ENCODE measurements around the gene TRAK2.

TRAK2 gene

GRCh38 chr2:201361078-201361733 is 90.1 kb downstream of the TRAK2 start:
- no peak for DNase-seq (ENCODE audit: low spot score)

- DNase-seq (ENCODE audit: low spot score), result no peak
These were observed 91.0 kb downstream of the TRAK2 start for GRCh38 chr2:201360256-201360655.

- DNase-seq (ENCODE audit: low spot score), result no peak
These were observed 92.6 kb downstream of the TRAK2 start for GRCh38 chr2:201358684-201359083.

GRCh38 chr2:201357221-201357620 is 94.0 kb downstream of the TRAK2 start, which contains the start of gene FLACC1:
Gene FLACC1, minus strand, starts transcription at chr2:201357345. Its CDS starts 5,941 bp downstream, at chr2:201351404.
- no peak for DNase-seq (ENCODE audit: low spot score)

- no peak for DNase-seq (ENCODE audit: low spot score)
These were observed 98.1 kb downstream of the TRAK2 start for GRCh38 chr2:201353116-201353515.

GRCh38 chr2:201350879-201351278 is 100.4 kb downstream of the TRAK2 start:
- no peak for DNase-seq (ENCODE audit: low spot score)

- DNase-seq (ENCODE audit: low spot score), result no peak
These were observed 101.7 kb downstream of the TRAK2 start for GRCh38 chr2:201349601-201350000.

GRCh38 chr2:201348758-201349157 is 102.5 kb downstream of the TRAK2 start:
- no peak for DNase-seq (ENCODE audit: low spot score)

GRCh38 chr2:201347138-201347537 is 104.1 kb downstream of the TRAK2 start:
- DNase-seq (ENCODE audit: low spot score), result no peak

GRCh38 chr2:201345625-201346213 is 105.5 kb downstream of the TRAK2 start:
- no peak for DNase-seq (ENCODE audit: low spot score)

GRCh38 chr2:201344663-201345366 is 106.4 kb downstream of the TRAK2 start:
- no peak for DNase-seq (ENCODE audit: low spot score)

GRCh38 chr2:201343559-201343958 is 107.7 kb downstream of the TRAK2 start:
- no peak for DNase-seq (ENCODE audit: low spot score)

GRCh38 chr2:201342923-201343322 is 108.3 kb downstream of the TRAK2 start:
- no peak for DNase-seq (ENCODE audit: low spot score)

GRCh38 chr2:201329409-201329808 is 121.8 kb downstream of the TRAK2 start:
- no peak for DNase-seq (ENCODE audit: low spot score)

GRCh38 chr2:201327678-201328077 is 123.6 kb downstream of the TRAK2 start:
- DNase-seq (ENCODE audit: low spot score), result no peak

Small RNA genes within 50 kb of the gene (small RNA-seq; reads per million reads assigned to genes)
- 0 reads per million in 2 experiments for gene RF00019
